Prostate gland (tissue), 2 donors: ENCODE data around the gene FRYL.

ENCODE experiments used
- CTCF ChIP-seq, 4 experiments: fragments of 200-600 bp in 2 of 4; fragments of 450-650 bp in 2 of 4; sonication (generic) in 2 of 4; IDR thresholded peaks; 1 replicate in 3 of 4; 2 replicates in 1 of 4; pipeline ENCODE4 v1.5.1; 2016 to 2019; ENCODE audit warnings: antibody characterized with exemption in 4 of 4, mild to moderate bottlenecking in 2 of 4, moderate library complexity in 2 of 4
- POLR2A ChIP-seq: fragments of 450-650 bp; IDR thresholded peaks from one replicate; pipeline ENCODE4 v1.6.1; 2016; ENCODE audit warnings: antibody characterized with exemption, mild to moderate bottlenecking
- POLR2AphosphoS5 ChIP-seq: sonication (generic); formaldehyde crosslinking; IDR thresholded peaks from one replicate; pipeline ENCODE4 v1.6.1; 2017; ENCODE audit warnings: antibody characterized with exemption

- TF ChIP-seq CTCF (IDR thresholded peaks at IDR 0.05) (no peak), POLR2A (no peak), POLR2AphosphoS5 (no peak)
Observed at GRCh38 chr4:48602763-48603162, 177.3 kb downstream of the FRYL start.
